Endothelial cell of umbilical vein (primary cell): ENCODE measurements around the gene BLOC1S1.

ENCODE experiments used
- CTCF ChIP-seq, 2 donors: IDR thresholded peaks; 1 replicate in 1 of 2; 2 replicates in 1 of 2; pipeline ENCODE4 v1.5.1; 2011; ENCODE audit warnings: low read length in 2 of 2, mild to moderate bottlenecking in 2 of 2, moderate library complexity in 2 of 2, control low read depth in 1 of 2, inconsistent platforms in 1 of 2, low read depth in 1 of 2; ENCODE audit not compliant: insufficient read depth in 1 of 2; ENCODE audit errors: extremely low read depth in 1 of 2
- GATA2 ChIP-seq: IDR thresholded peaks from 2 replicates; pipeline ENCODE4 v1.7.0; 2011; ENCODE audit warnings: low read depth, mild to moderate bottlenecking, moderate library complexity, mixed read lengths, low read length; ENCODE audit not compliant: insufficient read length, insufficient read depth
- JUN ChIP-seq: IDR thresholded peaks from 2 replicates; pipeline ENCODE4 v1.6.1; 2011; ENCODE audit warnings: borderline replicate concordance, low read depth; ENCODE audit not compliant: insufficient read length, insufficient read depth
- MYC ChIP-seq: IDR thresholded peaks from one replicate; pipeline ENCODE4 v1.6.1; 2011; ENCODE audit warnings: mild to moderate bottlenecking, low read depth, low read length
- POLR2A ChIP-seq: IDR thresholded peaks from 2 replicates; pipeline ENCODE4 v1.6.1; 2012; ENCODE audit warnings: low read depth, mild to moderate bottlenecking, control low read depth, low read length

- peak; percentile 70 to 74 for TF ChIP-seq CTCF (IDR thresholded peaks at IDR 0.05; ENCODE audit: extremely low read depth in 1 of 2, insufficient read depth in 1 of 2, low read depth in 1 of 2, low read length in 2 of 2)
- peak; percentile 19 for TF ChIP-seq JUN
- no peak for TF ChIP-seq GATA2
- no peak for TF ChIP-seq MYC
- peak; percentile 49 for TF ChIP-seq POLR2A
These were observed 5.1 kb downstream of the BLOC1S1 start for GRCh38 chr12:55720894-55721444.
